Esophagus muscularis mucosa (tissue), 3 donors: ENCODE results near the gene DNAJB5.

Source experiments
- CTCF ChIP-seq, 3 experiments: fragments of 200-600 bp in 2 of 3; fragments of 450-650 bp in 1 of 3; sonication (generic) in 2 of 3; IDR thresholded peaks; one replicate each; pipeline ENCODE4 v1.5.1; 2017 to 2019; ENCODE audit warnings: antibody characterized with exemption in 3 of 3, mild to moderate bottlenecking in 2 of 3, moderate library complexity in 1 of 3
- POLR2A ChIP-seq: fragments of 450-650 bp; IDR thresholded peaks from one replicate; pipeline ENCODE4 v1.6.1; 2017; ENCODE audit warnings: antibody characterized with exemption, moderate library complexity, mild to moderate bottlenecking, low read depth
- POLR2AphosphoS5 ChIP-seq, 2 donors: sonication (generic); formaldehyde crosslinking; IDR thresholded peaks; one replicate each; pipeline ENCODE4 v1.6.1; 2017; ENCODE audit warnings: antibody characterized with exemption in 2 of 2

GRCh38 chr9:34993502-34994259, 4.1 kb downstream of the DNAJB5 start:
- TF ChIP-seq CTCF (IDR thresholded peaks at IDR 0.05): no peak
- TF ChIP-seq POLR2A: no peak
- peak in 1 of 2 donors; percentile 77 for TF ChIP-seq POLR2AphosphoS5 (IDR thresholded peaks at IDR 0.05)
